Ovary (tissue), 9 donors: ENCODE data around the gene HOXB9. TPM values are rescaled to one million over a fixed set of nuclear protein-coding genes. Genes with fewer than 3 reads are reported as not detected.
A peak's percentile ranks its signal among the peaks of the same experiment; 100 is the strongest.

Experiments
- DNase-seq, 5 donors: peaks; one replicate each; pipeline ENCODE4 v3.0.0-alpha.2; 2019 to 2020
- H3K27ac ChIP-seq, 2 donors: fragments of 200-600 bp; one replicate each; pipeline versions ENCODE4 v1.5.1 to v1.8.0; 2019 to 2022
- H3K27me3 ChIP-seq: fragments of 200-600 bp; one replicate; pipeline ENCODE4 v1.8.0; 2022
- H3K36me3 ChIP-seq: fragments of 200-600 bp; sonication (generic); one replicate; pipeline ENCODE4 v1.5.1; 2019
- H3K4me1 ChIP-seq: one replicate; pipeline ENCODE4 v1.8.1; 2013; ENCODE audit warnings: mild to moderate bottlenecking, moderate library complexity; ENCODE audit not compliant: insufficient read depth
- H3K4me3 ChIP-seq: fragments of 200-600 bp; sonication (generic); one replicate; pipeline ENCODE4 v1.5.1; 2017
- H3K9me3 ChIP-seq, 2 donors: fragments of 200-600 bp in 1 of 2; sonication (generic) in 1 of 2; one replicate each; pipeline versions ENCODE4 v1.5.1 to v1.8.1; 2013 to 2019; ENCODE audit warnings: mild to moderate bottlenecking in 1 of 2, moderate library complexity in 1 of 2
- EP300 ChIP-seq: sonication (generic); formaldehyde crosslinking; IDR thresholded peaks from one replicate; pipeline ENCODE4 v1.6.1; 2017; ENCODE audit warnings: antibody characterized with exemption
- POLR2A ChIP-seq: fragments of 450-650 bp; IDR thresholded peaks from one replicate; pipeline ENCODE4 v1.6.1; 2017; ENCODE audit warnings: antibody characterized with exemption, mild to moderate bottlenecking, moderate library complexity
- WGBS, 3 donors: extraction: QIAGEN DNeasy Blood & Tissue Kit in 1 of 3; methylation state at CpG; one replicate each; pipeline versions ENCODE4 v1.1.5 to v1.1.7; 2013 to 2017; 5-methylcytosine and 5-hydroxymethylcytosine counted together
- intact Hi-C, 4 donors: fragments of 100-400 bp; cut with DNase I; formaldehyde crosslinking; loops; one replicate each; pipeline versions ENCODE4 v1.11.0 to v1.15.1; 2022 to 2023
- polyA plus RNA-seq, 2 donors: library from polyadenylated mRNA; stranded (reverse); fragments of 200-250 nt in 1 of 2; fragments of 350-450 nt in 1 of 2; fragmentation: Illumina TruSeq in 1 of 2; extraction: RNeasy Lipid Tissue Mini Kit (QIAGEN cat#74804) in 1 of 2; gene quantifications; one replicate each; pipeline ENCODE4 v1.2.3, GENCODE V29; 2013 to 2014
- total RNA-seq, 7 donors: library from RNA; depleted of rRNA in 2 of 7; stranded (reverse); fragments of >200 nt in 2 of 7; fragmentation: NEBNext Ultra II Directional in 3 of 7; extraction: Animal tissue kit (Norgen Biotek cat#: 25700) in 3 of 7; gene quantifications; one replicate each; pipeline versions ENCODE4 v1.1.0 to v1.2.4, GENCODE V29; 2016 to 2023
- TF ChIP-seq, protein P1 (sequence below), 3 donors: fragments of 450-650 bp in 2 of 3; fragments of 200-600 bp in 1 of 3; IDR thresholded peaks; one replicate each; pipeline versions ENCODE4 v1.5.1 to v1.8.0; 2016 to 2022; ENCODE audit warnings: antibody characterized with exemption in 3 of 3, mild to moderate bottlenecking in 1 of 3
- donor health status: DM: no; HTN: no; CAD: no; lungs with moderate emphysema.
- donor health status: DM: no; HTN: no; CAD: no.
- donor health status: Bipolar disorder and iron deficiency.
- donor health status: DM: yes; HTN: yes; CAD: no.
- donor health status: DM: no; HTN: no; CAD: no.
- donor health status: DM: yes; HTN: yes; CAD: no.

The HOXB9 gene
- total and polyA plus RNA-seq, 9 donors = 0.10 to 0.36 (median 0.12) TPM; not detected in 4

DNA sequence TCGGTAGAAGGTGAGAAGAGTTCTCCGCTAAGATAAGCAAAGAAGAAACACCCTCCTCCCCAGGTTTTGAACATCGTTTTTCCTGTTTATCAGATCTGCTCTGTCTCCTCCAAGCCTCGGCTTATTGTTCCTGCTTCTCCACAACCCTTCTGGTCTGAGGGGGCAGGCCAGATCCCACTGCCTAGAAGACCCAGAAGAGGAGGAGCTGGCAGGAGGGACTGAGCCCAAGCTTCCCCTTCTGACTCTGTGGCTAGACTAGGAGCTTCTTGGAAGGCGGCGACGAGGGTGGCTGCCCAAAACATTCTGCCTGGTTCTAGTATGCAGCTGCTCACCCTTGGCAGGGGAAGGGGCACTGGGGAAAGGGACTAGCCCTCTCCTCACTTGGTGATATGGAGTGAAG, 27.4 kb downstream of the HOXB9 start:
- no peak for DNase-seq
- Histone ChIP-seq H3K9me3 (peaks cover 0 to 16% of the 10 kb centered on the region in 2 donors), H3K27ac (no peak overlapping the region), H3K36me3 (no peaks in the 10 kb centered on the region), H3K27me3 (peaks cover 2% of the 10 kb centered on the region), H3K4me1 (no peaks in the 10 kb centered on the region), H3K4me3 (no peak overlapping the region)
- TF ChIP-seq, protein P1, sequence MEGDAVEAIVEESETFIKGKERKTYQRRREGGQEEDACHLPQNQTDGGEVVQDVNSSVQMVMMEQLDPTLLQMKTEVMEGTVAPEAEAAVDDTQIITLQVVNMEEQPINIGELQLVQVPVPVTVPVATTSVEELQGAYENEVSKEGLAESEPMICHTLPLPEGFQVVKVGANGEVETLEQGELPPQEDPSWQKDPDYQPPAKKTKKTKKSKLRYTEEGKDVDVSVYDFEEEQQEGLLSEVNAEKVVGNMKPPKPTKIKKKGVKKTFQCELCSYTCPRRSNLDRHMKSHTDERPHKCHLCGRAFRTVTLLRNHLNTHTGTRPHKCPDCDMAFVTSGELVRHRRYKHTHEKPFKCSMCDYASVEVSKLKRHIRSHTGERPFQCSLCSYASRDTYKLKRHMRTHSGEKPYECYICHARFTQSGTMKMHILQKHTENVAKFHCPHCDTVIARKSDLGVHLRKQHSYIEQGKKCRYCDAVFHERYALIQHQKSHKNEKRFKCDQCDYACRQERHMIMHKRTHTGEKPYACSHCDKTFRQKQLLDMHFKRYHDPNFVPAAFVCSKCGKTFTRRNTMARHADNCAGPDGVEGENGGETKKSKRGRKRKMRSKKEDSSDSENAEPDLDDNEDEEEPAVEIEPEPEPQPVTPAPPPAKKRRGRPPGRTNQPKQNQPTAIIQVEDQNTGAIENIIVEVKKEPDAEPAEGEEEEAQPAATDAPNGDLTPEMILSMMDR (IDR thresholded peaks at IDR 0.05) = no peak
- TF ChIP-seq POLR2A (no peak), EP300 (no peak)
- intact Hi-C loops = loop anchor here in 1 of 4 donors (10.0 kb wide), 1 partner anchor 244 kb away; no protein-coding TSS in a partner anchor
- 15 to 31% (median 18%) methylated on average over 7 of the region's 7 CpGs for WGBS, 3 donors

DNA sequence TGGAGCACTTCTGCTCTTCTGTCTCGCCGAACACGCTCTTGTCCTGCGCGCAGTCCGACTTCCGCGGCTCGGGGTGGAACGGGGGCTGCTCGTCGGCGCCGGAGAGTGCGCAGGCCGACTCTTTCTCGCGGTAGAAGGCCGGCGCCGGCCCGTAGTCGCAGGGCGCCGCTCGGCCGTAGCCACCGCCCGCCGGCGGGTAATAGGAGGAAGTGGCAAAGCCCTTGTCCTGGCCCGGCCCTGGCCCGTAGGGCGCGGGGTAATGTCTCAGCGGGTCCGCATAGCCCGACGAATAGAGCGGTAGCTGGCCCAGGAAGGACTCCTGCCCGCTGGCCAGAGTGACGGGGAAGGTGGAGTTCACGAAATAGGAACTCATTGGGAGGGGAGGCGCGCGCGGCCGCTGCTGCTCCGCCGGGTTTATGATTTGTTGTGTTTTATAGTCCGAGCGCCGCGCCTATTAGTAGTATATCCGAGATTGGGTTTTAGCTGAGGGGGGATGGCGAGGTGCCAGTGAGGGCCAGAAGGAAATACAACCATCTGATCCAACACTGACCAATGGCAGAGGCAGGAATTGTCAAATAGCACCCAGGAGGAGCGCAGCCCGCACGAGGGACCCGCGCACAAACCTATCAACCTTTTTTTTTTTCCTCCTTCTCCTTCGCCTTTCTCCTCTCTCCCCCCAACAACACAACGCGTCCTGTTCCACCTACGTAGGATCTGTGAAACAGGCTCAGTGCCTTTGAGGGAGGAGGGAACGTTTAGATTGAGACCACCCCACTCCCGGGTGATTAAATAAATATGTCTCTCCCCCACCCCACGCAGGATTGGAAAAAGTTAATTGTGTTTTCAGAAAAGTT, 28.2 kb downstream of the HOXB9 start:
- Histone ChIP-seq H3K27ac (no peak overlapping the region), H3K4me1 (no peaks in the 10 kb centered on the region), H3K4me3 (peak overlapping the region; percentile 38), H3K36me3 (no peaks in the 10 kb centered on the region), H3K27me3 (peaks cover 2% of the 10 kb centered on the region), H3K9me3 (peaks cover 0 to 12% of the 10 kb centered on the region in 2 donors)
- DNase-seq = no peak
- TF ChIP-seq POLR2A (no peak), EP300 (no peak)
- TF ChIP-seq, protein P1 (IDR thresholded peaks at IDR 0.05) = no peak
- intact Hi-C loops = loop anchor here in 1 of 4 donors (10.0 kb wide), 1 partner anchor 243 kb away; no protein-coding TSS in a partner anchor
- WGBS, 3 donors = 1 to 2% (median 1%) methylated on average over 64 to 68 of the region's 68 CpGs

DNA sequence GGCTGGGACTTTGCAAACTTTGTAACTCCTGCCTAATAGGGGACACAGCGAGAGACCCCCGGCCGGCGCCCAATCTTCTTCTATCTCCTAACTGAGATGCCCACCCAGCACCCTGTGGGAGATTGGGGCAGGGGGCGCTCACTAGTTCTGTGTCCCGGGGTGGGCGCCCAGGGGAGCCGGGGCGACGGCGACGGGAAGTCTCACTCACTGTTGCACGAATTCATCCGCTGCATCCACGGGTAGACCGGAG, 28.7 kb downstream of the HOXB9 start:
- no peak for DNase-seq
- WGBS, 3 donors = 3 to 5% (median 4%) methylated on average over 16 of the region's 16 CpGs
- H3K4me1 ChIP-seq = no peaks in the 10 kb centered on the region

DNA sequence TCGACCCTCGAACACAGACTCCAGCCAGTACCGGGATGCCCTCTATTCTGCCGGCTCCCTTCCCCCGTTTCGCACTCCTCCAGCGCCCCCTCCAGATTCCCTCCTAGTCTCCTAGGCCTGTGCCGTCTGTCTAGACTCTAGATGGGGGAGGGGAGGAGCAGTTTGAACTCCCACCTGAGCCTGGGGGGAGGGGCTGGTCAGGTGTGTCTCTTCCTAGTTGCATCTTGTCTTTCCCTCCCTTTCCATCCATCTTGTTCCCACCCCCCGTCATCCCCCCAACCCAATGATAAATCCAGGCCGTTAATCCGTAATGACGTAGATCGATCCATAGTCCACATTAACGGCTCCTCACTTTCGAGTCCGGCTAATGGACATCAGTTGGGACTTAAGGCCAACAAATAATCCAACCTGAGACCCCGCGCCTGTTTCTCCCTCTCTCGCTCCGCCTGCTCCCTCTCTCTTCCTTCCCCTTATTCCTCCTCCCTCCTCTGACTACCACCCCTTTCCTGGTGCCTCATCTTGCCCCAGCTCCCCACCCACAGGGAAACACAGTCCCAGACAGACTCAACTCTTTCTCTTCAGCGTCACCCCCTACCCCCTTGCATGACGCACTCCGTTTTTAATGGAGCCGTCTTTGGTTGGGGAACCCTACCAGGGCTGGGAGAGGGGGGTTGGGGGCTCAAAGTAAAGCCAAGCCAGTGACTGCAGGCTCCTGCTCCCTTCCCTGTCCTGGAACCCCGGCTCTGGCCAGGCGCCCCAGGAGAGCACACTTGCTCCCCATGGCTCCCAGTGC, 29.2 kb downstream of the HOXB9 start:
- Histone ChIP-seq H3K27me3 (peaks cover 2% of the 10 kb centered on the region), H3K9me3 (peaks cover 0 to 8% of the 10 kb centered on the region in 2 donors), H3K4me3 (peak overlapping the region; percentile 38), H3K27ac (no peak overlapping the region), H3K4me1 (no peaks in the 10 kb centered on the region), H3K36me3 (no peaks in the 10 kb centered on the region)
- intact Hi-C loops = loop anchor here in 1 of 4 donors (10.0 kb wide), 1 partner anchor 242 kb away; no protein-coding TSS in a partner anchor
- TF ChIP-seq EP300 (no peak), POLR2A (no peak)
- TF ChIP-seq, protein P1 (IDR thresholded peaks at IDR 0.05) = no peak
- DNase-seq = no peak
- 17 to 21% (median 19%) methylated on average over 26 of the region's 26 CpGs for WGBS, 3 donors

More for the DNA sequence above, 28.7 kb downstream of the HOXB9 start:
- intact Hi-C loops = loop anchor here in 1 of 4 donors (10.0 kb wide), 1 partner anchor 243 kb away; no protein-coding TSS in a partner anchor
- no peak overlapping the region for H3K27ac ChIP-seq
- H3K9me3 ChIP-seq = peaks cover 0 to 8% of the 10 kb centered on the region in 2 donors
- H3K36me3 ChIP-seq = no peaks in the 10 kb centered on the region
- H3K4me3 ChIP-seq = peak overlapping the region; percentile 38
- TF ChIP-seq POLR2A = no peak
- no peak for TF ChIP-seq EP300
- TF ChIP-seq, protein P1 (IDR thresholded peaks at IDR 0.05) = no peak
- H3K27me3 ChIP-seq = peaks cover 2% of the 10 kb centered on the region
